Activated effector memory CD4-positive, alpha-beta T cell treated with Interleukin-2 at 50 U/mL for 16 hours (primary cell): Measurements from ENCODE around the gene CHST4.
"Not testable (repeated sequence)": the region's sequence is repeated elsewhere in the genome, so short reads cannot be mapped to it uniquely, and the experiment has no call there.

ENCODE experiments used
- DNase-seq: peaks from one replicate; pipeline ENCODE4 v3.0.0-alpha.2; 2020

The CHST4 gene

GRCh38 chr16:71524566-71525553, 1.4 kb upstream of the CHST4 start:
- DNase-seq, result no peak

- DNase-seq, result no peak
Observed at GRCh38 chr16:71528257-71528656, 2.0 kb downstream of the CHST4 start.

GRCh38 chr16:71528863-71529262, 2.6 kb downstream of the CHST4 start:
- DNase-seq, result no peak

- DNase-seq, result no peak
Observed at GRCh38 chr16:71532366-71532765, 6.1 kb downstream of the CHST4 start.

GRCh38 chr16:71536752-71537499, 10.7 kb downstream of the CHST4 start:
- no peak for DNase-seq

GRCh38 chr16:71537643-71538042, 11.4 kb downstream of the CHST4 start:
- no peak for DNase-seq

GRCh38 chr16:71542377-71542776, 16.2 kb downstream of the CHST4 start:
- DNase-seq, result peak; percentile 33

- DNase-seq, result no peak
Observed at GRCh38 chr16:71547168-71547567, 20.9 kb downstream of the CHST4 start.

GRCh38 chr16:71552698-71553503, 26.7 kb downstream of the CHST4 start:
- DNase-seq, result no peak

- no peak for DNase-seq
Observed at GRCh38 chr16:71555230-71555891, 29.1 kb downstream of the CHST4 start.

- DNase-seq, result no peak
Observed at GRCh38 chr16:71557299-71557698, 31.1 kb downstream of the CHST4 start.

GRCh38 chr16:71557954-71558582, 31.8 kb downstream of the CHST4 start:
- no peak for DNase-seq

GRCh38 chr16:71559855-71560254, 33.6 kb downstream of the CHST4 start:
- no peak for DNase-seq

- DNase-seq, result not testable (repeated sequence)
Observed at GRCh38 chr16:71561886-71562285, 35.7 kb downstream of the CHST4 start.

- no peak for DNase-seq
Observed at GRCh38 chr16:71562552-71562951, 36.3 kb downstream of the CHST4 start.

- no peak for DNase-seq
Observed at GRCh38 chr16:71564335-71564967, 38.2 kb downstream of the CHST4 start.

GRCh38 chr16:71565812-71566700, 39.8 kb downstream of the CHST4 start:
- no peak for DNase-seq

- DNase-seq, result no peak
Observed at GRCh38 chr16:71567931-71568330, 41.7 kb downstream of the CHST4 start.

GRCh38 chr16:71568551-71568950, 42.3 kb downstream of the CHST4 start:
- no peak for DNase-seq

- no peak for DNase-seq
Observed at GRCh38 chr16:71569621-71570020, 43.4 kb downstream of the CHST4 start.
